Right cardiac atrium (tissue), 5 donors: Measurements from ENCODE around the gene FGF2. TPM values are rescaled to one million over a fixed set of nuclear protein-coding genes. Genes with fewer than 3 reads are reported as not detected.

Experiments
- ATAC-seq, 2 donors: fragments of 200-7000 bp; cut with Tn5 transposase; one replicate each; pipeline versions ENCODE4 v1.8.0 to v1.9.1; 2020; ENCODE audit warnings: moderate library complexity in 2 of 2, mild to moderate bottlenecking in 1 of 2
- DNase-seq, 3 donors: peaks; one replicate each; pipeline ENCODE4 v3.0.0-alpha.2; 2020
- H3K27ac ChIP-seq: one replicate; pipeline ENCODE4 v1.5.1; 2013; ENCODE audit warnings: mild to moderate bottlenecking, low read length, control low read depth, moderate library complexity
- H3K27me3 ChIP-seq: one replicate; pipeline ENCODE4 v1.6.1; 2013; ENCODE audit not compliant: control insufficient read depth, insufficient read depth
- H3K4me1 ChIP-seq: one replicate; pipeline ENCODE4 v1.6.1; 2013; ENCODE audit warnings: low read length; ENCODE audit not compliant: control insufficient read depth, insufficient read depth
- H3K4me3 ChIP-seq: one replicate; pipeline ENCODE4 v1.5.1; 2013; ENCODE audit warnings: low read length, control low read depth
- H3K9me3 ChIP-seq: one replicate; pipeline ENCODE4 v1.6.1; 2013; ENCODE audit warnings: low read length; ENCODE audit not compliant: control insufficient read depth
- WGBS: extraction: QIAGEN DNeasy Blood & Tissue Kit; methylation state at CpG from one replicate; pipeline ENCODE4 v1.1.7; 2013; 5-methylcytosine and 5-hydroxymethylcytosine counted together
- intact Hi-C, 4 donors: fragments of 100-400 bp; cut with DNase I; formaldehyde crosslinking; loops; one replicate each; pipeline versions ENCODE4 v1.11.0 to v1.14.0; 2022 to 2023
- polyA plus RNA-seq: library from polyadenylated mRNA; stranded (reverse); fragments of 200-250 nt; gene quantifications from one replicate; pipeline ENCODE4 v1.2.3, GENCODE V29; 2013
- total RNA-seq, 4 donors: library from RNA; stranded (reverse); fragmentation: NEBNext Ultra II Directional; extraction: Animal tissue kit (Norgen Biotek cat#: 25700); gene quantifications; one replicate each; pipeline ENCODE4 v1.2.1, GENCODE V29; 2021
- donor health status: healthy with polysubstance abuse.
- donor health status: DM: no; HTN: yes; CAD: no.
- donor health status: DM: no; HTN: no; CAD: no.
- donor health status: DM: no; HTN: yes; CAD: no; lungs with severe emphysema.
- donor health status: DM: yes; HTN: yes; CAD: no.

FGF2 gene
- total and polyA plus RNA-seq, 5 donors: 3.5 to 10.6 (median 7.5) TPM

DNA sequence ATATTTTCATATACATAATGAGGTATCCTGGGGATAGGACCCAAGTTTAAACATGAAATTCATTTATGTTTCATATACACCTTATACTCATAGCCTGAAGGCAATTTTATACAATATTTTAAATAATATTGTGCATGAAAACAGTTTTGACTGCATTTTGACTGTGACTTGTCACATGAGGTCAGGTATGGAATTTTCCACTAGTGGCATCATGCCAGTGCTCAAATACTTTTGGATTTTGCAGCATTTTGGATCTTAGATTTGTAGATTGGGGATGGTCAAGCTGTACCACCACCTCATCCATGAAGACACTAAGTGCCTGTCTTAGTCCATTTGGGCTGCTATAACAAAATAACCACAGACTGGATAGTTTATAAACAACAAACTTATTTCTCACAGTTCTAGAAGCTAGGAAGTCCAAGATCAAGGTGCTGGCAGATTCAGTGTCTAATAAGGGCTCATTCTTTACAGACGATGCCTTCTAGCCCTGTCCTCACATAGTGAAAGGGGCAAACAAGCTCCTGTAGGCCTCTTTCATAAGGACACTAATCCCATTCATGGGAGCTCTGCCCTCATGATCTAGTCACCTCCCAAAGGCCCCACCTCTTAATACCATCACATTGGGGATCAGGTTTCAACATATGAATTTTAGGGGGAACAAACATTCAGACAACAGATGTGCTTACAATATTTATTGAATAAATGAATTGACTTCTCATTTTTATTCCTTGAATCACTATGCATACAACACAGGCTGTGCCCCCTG is 86.4 kb downstream of the FGF2 start:
- Histone ChIP-seq H3K4me1 (no peaks in the 10 kb centered on the region), H3K27me3 (no peaks in the 10 kb centered on the region), H3K27ac (no peak overlapping the region), H3K9me3 (no peaks in the 10 kb centered on the region), H3K4me3 (no peak overlapping the region)
- DNase-seq (no peak), ATAC-seq (no peak)
- intact Hi-C loops: loop anchor here in 1 of 4 donors (5.0 kb wide), 1 partner anchor 156 kb away; no protein-coding TSS in a partner anchor
- 84% methylated on average over 1 of the region's 1 CpG for WGBS

DNA sequence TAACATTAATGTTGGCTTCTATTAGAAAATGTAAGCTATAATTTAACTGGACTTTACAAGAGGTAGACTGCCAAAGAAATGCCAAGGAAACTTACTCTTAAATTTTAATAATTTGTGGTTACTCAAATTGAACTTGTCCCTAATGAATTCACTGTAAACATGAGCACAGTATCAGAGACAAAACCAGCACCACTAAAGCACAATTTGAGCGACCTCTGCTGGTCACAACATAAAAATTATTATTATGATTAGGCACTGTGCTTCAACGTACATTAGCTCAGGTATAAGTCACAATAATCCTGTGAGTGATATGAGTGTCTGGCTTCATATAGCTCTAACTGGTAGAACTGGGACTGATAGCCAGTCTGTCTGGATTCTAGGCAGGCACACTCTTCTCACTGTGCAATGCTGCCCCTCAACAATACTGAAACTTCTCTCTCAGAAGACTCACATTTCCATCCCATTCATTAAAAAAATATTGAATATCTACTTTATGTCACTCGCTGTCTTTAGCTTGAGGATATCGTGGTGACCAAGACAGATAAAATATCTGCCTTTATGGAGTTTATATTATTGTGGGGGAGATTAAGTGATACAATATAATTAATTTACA is 87.8 kb downstream of the FGF2 start:
- no peaks in the 10 kb centered on the region for H3K27me3 ChIP-seq
- 43% methylated on average over 4 of the region's 4 CpGs for WGBS
- no peaks in the 10 kb centered on the region for H3K4me1 ChIP-seq
- no peak overlapping the region for H3K27ac ChIP-seq
- intact Hi-C loops: loop anchor here in 1 of 4 donors (5.0 kb wide), 1 partner anchor 157 kb away; no protein-coding TSS in a partner anchor
- no peak for DNase-seq
- peak in 1 of 2 donors; percentile 62 for ATAC-seq
- H3K9me3 ChIP-seq: no peaks in the 10 kb centered on the region
- no peak overlapping the region for H3K4me3 ChIP-seq

DNA sequence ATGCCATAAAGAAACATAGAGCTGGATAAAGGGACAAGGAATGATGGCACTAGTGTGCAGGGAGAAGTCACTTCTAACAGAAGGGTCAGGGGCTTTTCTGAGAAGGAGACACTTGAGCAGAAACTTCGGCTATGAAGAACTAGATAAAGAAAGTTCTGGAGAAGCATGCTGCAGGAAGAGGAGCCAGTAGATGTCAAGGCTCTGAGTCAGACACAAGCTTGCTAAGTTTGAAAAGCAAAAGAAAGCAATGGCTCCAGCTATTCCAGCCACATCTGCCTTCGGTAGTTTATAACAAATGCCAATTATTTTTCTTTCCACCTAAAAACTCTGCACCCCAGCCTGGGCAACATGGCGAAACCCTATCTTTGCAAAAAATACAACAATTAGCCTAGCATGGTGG is 88.3 kb downstream of the FGF2 start:
- H3K27ac ChIP-seq: no peak overlapping the region
- intact Hi-C loops: loop anchor here in 2 of 4 donors (5.0 kb wide), 2 partner anchors 158 to 163 kb away; no protein-coding TSS in a partner anchor
- no peak overlapping the region for H3K4me3 ChIP-seq
- H3K27me3 ChIP-seq: no peaks in the 10 kb centered on the region
- WGBS: 87% methylated on average over 3 of the region's 3 CpGs
- H3K9me3 ChIP-seq: no peaks in the 10 kb centered on the region
- DNase-seq: no peak
- no peaks in the 10 kb centered on the region for H3K4me1 ChIP-seq
- no peak for ATAC-seq

DNA sequence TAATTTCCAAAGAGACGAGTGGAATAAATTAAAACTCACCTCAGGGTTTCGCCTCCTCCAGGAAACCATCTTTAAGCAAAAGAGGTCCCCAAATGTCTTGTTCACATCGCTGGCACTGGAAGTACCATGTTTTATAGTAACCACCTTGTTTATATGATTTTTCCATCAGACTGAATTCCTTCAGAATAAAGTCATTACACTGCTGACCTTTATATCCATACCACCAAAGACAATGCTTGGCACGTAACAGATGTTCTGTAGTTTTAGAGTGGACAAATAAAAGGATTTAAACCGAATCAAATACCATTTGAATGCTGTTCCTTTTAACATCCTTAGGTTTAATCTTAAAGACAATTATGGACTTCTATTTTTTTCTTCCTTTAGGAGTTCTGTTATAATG is 91.1 kb downstream of the FGF2 start:
- Histone ChIP-seq H3K27ac (no peak overlapping the region), H3K9me3 (no peaks in the 10 kb centered on the region), H3K4me3 (no peak overlapping the region), H3K27me3 (no peaks in the 10 kb centered on the region), H3K4me1 (peaks cover 2% of the 10 kb centered on the region)
- WGBS: 86% methylated on average over 5 of the region's 5 CpGs
- no peak for DNase-seq
- no peak for ATAC-seq
- intact Hi-C loops: loop anchor here in 1 of 4 donors (5.0 kb wide), 1 partner anchor 165 kb away; no protein-coding TSS in a partner anchor

DNA sequence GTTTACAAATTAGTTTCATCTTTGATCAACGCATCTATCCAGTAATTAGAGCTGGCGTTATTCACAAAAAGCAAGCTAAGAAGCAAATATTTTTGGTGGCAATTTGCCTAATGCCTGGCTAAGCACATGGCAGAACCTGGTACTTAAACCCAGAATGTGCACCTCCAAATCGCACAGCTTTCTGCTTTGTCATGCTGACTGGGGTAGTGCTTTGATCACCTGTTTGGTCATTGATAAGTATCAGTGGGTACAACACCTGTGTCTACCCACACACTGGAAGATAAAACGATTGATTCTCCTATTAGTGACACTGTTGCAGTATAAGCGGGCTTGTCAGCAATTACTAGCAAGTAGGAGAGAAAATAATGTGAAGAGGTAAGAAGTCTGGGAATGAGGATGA is 93.8 kb downstream of the FGF2 start:
- Histone ChIP-seq H3K4me1 (peaks cover 2% of the 10 kb centered on the region), H3K9me3 (no peaks in the 10 kb centered on the region), H3K27ac (no peak overlapping the region), H3K4me3 (no peak overlapping the region), H3K27me3 (no peaks in the 10 kb centered on the region)
- intact Hi-C loops: loop anchor here (5.0 to 10.0 kb wide), 3 partner anchors 93 to 316 kb away; partner anchors contain the start of gene FGF2 (in 1 of the 4)
- 88% methylated on average over 5 of the region's 5 CpGs for WGBS
- ATAC-seq (no peak), DNase-seq (no peak)

DNA sequence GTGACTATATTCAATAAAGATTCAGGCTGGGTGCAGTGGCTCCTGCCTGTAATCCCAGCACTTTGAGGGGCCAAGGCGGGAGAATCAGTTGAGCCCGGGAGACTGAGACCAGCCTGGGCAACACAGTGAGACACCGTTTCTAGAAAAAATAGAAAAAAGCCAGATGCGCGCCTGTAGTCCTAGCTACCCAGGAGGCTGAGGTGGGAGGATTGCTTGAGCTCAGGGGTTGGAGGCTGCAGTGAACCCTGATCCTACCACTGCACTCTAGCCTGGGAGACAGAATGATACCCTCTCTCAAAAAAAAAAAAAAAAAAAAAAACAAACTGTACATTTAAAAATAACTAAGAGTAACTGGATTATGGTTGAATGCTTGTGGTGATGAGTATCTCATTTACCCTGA is 94.7 kb downstream of the FGF2 start:
- ATAC-seq: no peak
- no peak overlapping the region for H3K27ac ChIP-seq

DNA sequence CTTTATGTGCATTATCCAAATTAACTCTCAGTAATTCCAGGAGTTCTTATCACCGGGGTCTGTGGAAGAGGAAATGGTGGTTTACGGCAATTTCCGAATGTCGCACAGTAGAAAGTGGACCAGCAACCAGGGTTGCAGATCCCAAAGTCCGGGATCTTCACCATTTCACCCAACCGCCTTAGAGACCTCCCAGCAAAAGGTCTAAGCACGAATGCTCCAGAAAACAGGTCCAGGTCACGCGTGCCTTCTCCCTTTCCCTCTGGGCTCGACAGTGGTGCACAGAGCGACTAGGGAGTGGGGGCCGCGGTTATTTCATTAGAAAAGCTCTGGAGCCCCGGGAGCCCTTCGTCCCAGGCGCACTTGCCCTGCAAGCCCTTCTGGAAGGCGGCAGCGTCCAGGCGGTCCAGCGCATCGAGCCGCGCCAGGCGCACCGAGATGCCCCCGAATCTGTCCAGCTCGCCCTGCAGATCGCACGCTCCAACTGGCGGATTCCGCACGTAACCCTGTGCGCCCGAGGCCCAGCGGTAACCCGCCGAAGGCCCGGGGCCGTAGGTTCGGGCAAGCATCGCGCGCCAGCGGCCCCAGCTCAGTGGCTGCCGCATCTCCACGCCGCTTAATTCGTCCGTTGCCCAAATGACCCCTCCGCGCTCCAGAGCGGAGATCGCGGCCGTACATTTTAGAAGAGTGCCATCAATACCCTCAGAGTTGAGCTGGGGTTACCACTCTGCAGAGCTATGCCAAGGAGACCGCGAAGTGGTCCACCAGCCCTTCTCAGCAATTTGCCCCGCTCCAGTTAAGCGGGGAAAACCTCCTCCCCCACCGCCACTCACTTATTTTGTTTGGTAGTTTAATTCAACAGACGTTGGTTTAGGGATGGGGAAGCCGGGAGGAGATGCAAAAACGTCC is 95.6 kb downstream of the FGF2 start, which contains the start of gene NUDT6:
TSS of gene NUDT6 (minus strand) at position 627 of the 906 bp plus-strand sequence. CDS start at position 602, 25 bp downstream.
- H3K4me3 ChIP-seq: peak within 1 kb of the TSS; percentile 98
- peak within 1 kb of the TSS; percentile 87 for H3K27ac ChIP-seq
- H3K4me1 ChIP-seq: peaks cover 2% of the 10 kb centered on the region
- peak; percentile 94 to 96 for ATAC-seq
- H3K27me3 ChIP-seq: no peaks in the 10 kb centered on the region
- intact Hi-C loops: loop anchor here (5.0 to 10.0 kb wide), 3 partner anchors 95 to 317 kb away; partner anchors contain the start of gene FGF2 (in 1 of the 4)
- H3K9me3 ChIP-seq: no peaks in the 10 kb centered on the region
- DNase-seq: peak; percentile 57 to 87 (median 80)
- under 1% methylated on average over 63 of the region's 63 CpGs for WGBS

More for the DNA sequence above, 94.7 kb downstream of the FGF2 start:
- intact Hi-C loops: loop anchor here (5.0 to 10.0 kb wide), 3 partner anchors 94 to 316 kb away; partner anchors contain the start of gene FGF2 (in 1 of the 4)
- Histone ChIP-seq H3K27me3 (no peaks in the 10 kb centered on the region), H3K4me3 (peak overlapping the region; percentile 98), H3K9me3 (no peaks in the 10 kb centered on the region), H3K4me1 (peaks cover 2% of the 10 kb centered on the region)
- WGBS: 85% methylated on average over 5 of the region's 5 CpGs
- DNase-seq: no peak

DNA sequence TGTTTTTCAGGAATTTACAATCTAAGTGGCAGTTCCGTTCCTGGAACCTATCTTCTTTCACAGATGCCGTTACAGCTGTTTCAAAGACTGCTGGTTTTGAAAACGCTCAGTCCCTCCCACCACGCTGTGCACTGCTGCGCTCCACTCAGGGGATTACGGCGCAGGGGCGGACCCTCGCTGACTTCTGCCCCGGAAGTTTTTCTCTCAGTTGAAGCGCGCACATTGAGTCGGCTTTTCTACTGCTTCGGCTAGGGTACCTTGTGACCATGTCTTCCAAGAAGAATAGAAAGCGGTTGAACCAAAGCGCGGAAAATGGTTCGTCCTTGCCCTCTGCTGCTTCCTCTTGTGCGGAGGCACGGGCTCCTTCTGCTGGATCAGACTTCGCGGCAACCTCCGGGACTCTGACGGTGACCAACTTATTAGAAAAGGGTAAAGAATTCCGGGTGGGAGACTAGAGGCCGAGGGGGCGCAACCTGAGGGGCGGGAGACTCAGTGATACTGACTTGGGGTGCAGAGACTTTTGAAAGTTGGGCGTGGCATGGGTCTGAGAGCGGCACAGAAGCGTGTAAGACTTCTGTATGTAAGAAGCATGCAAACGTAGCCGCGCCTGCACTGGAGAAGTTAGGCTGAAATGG is 96.4 kb downstream of the FGF2 start:
- Histone ChIP-seq H3K9me3 (no peaks in the 10 kb centered on the region), H3K27me3 (no peaks in the 10 kb centered on the region), H3K4me1 (peaks cover 2% of the 10 kb centered on the region), H3K4me3 (peak overlapping the region; percentile 98), H3K27ac (peak overlapping the region; percentile 87)
- intact Hi-C loops: loop anchor here (5.0 to 10.0 kb wide), 3 partner anchors 96 to 318 kb away; partner anchors contain the start of gene FGF2 (in 1 of the 4)
- peak; percentile 85 to 92 (median 92) for DNase-seq
- under 1% methylated on average over 34 of the region's 34 CpGs for WGBS
- peak; percentile 99 for ATAC-seq

DNA sequence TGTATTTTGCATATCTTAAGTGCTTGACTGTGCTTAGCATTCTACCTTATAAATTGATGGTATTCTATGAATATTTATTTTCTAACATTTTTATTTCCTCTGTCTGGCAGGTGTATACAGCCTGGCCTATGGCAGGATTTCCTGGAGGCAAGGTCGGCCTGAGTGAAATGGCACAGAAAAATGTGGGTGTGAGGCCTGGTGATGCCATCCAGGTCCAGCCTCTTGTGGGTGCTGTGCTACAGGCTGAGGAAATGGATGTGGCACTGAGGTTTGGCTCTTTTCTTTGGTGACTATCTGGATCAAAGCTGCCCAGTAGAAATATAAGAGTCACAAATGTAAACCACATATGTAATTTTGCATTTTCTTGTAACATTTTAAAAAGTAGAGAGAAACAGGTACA is 102.3 kb downstream of the FGF2 start:
- H3K27ac ChIP-seq: no peak overlapping the region
- WGBS: 78% methylated on average over 1 of the region's 1 CpG
- no peaks in the 10 kb centered on the region for H3K9me3 ChIP-seq
- ATAC-seq (no peak), DNase-seq (no peak)
- no peak overlapping the region for H3K4me3 ChIP-seq
- no peaks in the 10 kb centered on the region for H3K4me1 ChIP-seq
- intact Hi-C loops: loop anchor here (5.0 to 10.0 kb wide), 4 partner anchors 167 to 324 kb away; no protein-coding TSS in a partner anchor
- H3K27me3 ChIP-seq: no peaks in the 10 kb centered on the region

DNA sequence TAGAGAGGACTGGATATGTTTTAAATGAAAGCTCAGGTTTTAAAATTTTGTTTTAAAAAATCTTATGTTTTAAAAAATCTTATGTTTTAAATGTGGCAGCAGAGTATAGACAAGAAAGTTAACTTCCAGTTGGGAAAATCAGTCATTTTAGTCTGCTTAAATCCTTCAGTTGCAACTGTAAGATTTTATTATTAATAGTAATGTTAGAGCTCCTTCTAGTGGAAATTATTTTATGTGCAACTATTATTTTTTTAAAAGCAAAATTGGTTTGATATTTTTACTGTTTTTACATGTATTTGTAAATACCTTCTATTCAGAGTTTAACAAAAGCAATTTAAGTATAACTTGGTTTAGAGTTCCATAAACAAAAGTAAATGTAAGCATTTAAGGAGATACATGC is 104.2 kb downstream of the FGF2 start:
- Histone ChIP-seq H3K4me1 (no peaks in the 10 kb centered on the region), H3K4me3 (no peak overlapping the region), H3K27ac (no peak overlapping the region), H3K27me3 (no peaks in the 10 kb centered on the region), H3K9me3 (no peaks in the 10 kb centered on the region)
- ATAC-seq (no peak), DNase-seq (no peak)
- intact Hi-C loops: no loop called here
